Measurements from ENCODE around the gene IDS.

IDS gene

GRCh38 chrX:149453030-149453429 lies 52.1 kb downstream of the IDS start:
- DNase-seq (ENCODE audit: low spot score), result no peak
- TF ChIP-seq, protein P1, sequence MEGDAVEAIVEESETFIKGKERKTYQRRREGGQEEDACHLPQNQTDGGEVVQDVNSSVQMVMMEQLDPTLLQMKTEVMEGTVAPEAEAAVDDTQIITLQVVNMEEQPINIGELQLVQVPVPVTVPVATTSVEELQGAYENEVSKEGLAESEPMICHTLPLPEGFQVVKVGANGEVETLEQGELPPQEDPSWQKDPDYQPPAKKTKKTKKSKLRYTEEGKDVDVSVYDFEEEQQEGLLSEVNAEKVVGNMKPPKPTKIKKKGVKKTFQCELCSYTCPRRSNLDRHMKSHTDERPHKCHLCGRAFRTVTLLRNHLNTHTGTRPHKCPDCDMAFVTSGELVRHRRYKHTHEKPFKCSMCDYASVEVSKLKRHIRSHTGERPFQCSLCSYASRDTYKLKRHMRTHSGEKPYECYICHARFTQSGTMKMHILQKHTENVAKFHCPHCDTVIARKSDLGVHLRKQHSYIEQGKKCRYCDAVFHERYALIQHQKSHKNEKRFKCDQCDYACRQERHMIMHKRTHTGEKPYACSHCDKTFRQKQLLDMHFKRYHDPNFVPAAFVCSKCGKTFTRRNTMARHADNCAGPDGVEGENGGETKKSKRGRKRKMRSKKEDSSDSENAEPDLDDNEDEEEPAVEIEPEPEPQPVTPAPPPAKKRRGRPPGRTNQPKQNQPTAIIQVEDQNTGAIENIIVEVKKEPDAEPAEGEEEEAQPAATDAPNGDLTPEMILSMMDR (IDR thresholded peaks at IDR 0.05; ENCODE audit: extremely low read depth, missing control alignments), result no peak

DNA sequence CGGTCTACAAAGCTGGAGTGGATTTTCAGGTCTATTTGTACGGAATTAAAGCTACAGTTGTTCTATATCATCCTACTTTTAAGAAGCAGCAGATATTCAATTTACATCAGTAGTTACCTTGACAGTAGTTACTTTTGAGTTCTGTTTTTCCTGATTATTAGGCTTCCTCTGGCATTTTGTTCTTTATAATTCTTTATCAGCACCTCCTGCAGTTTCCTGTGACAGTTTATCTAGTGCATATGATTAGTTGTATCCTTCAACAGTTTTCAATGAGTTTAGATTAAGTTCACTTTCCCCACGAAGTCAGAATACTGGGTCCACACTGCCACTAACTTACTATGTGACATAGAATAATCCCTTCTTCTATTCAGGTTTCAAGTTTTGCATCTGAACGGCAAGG lies 71.7 kb downstream of the IDS start:
- no peak for DNase-seq (ENCODE audit: low spot score)
- TF ChIP-seq, protein P1 (IDR thresholded peaks at IDR 0.05; ENCODE audit: extremely low read depth, missing control alignments), result no peak

GRCh38 chrX:149433051-149433450 lies 72.1 kb downstream of the IDS start:
- TF ChIP-seq, protein P1 (IDR thresholded peaks at IDR 0.05; ENCODE audit: extremely low read depth, missing control alignments), result no peak
- DNase-seq (ENCODE audit: low spot score), result no peak

Measured in GM20000 (cell line).